OCI-LY1 (cell line): ENCODE measurements around the gene MYRF.

Source experiments
- CTCF ChIP-seq: fragments of 200-600 bp; sonication (generic), shearing (Covaris generic); IDR thresholded peaks from 2 replicates; pipeline ENCODE4 v1.5.1; 2017; ENCODE audit warnings: mild to moderate bottlenecking, antibody characterized with exemption, low read length, moderate library complexity, mixed read lengths
- EZH2 ChIP-seq: fragments of 200-600 bp; sonication (generic), shearing (Covaris generic); IDR thresholded peaks from 2 replicates; pipeline ENCODE4 v1.8.0; 2017; ENCODE audit warnings: borderline replicate concordance, mixed run types, mild to moderate bottlenecking, antibody characterized with exemption, low read length, moderate library complexity, mixed read lengths

DNA sequence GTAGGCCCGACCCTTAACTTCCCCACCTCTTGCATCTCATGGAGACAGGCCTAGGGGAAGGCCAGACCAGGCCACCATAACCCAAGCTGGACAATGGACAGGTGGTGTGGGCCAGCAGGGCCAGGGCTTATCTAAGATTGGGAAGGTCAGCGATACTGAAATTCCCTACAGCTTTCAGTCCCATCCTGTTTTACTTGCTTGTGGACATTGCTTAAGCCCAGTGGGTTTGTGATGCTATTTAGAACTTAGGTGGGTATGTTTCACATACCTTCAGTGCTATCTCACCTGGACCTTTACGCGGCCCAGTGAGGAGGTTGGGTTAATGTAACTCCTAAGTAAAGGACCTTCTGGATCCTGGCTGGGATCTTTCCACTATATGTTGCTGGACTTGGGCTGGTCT lies 77.4 kb downstream of the MYRF start:
- TF ChIP-seq CTCF (no peak), EZH2 (no peak)
